ENCODE data around the gene GREM1. TPM values are rescaled to one million over a fixed set of nuclear protein-coding genes. Genes with fewer than 3 reads are reported as not detected.

GREM1 gene
- polyA plus RNA-seq, 1 of the 3 experiments (the other 2 are of a cell fraction) = 23.9 TPM

- H3K9me2 ChIP-seq = no peaks in the 10 kb centered on the region
- H3K9me3 ChIP-seq = no peaks in the 10 kb centered on the region
- no peak overlapping the region for H3K27ac ChIP-seq (ENCODE audit: low read depth in 2 of 2, low read length in 1 of 2)
- CTCF ChIA-PET = interaction anchor here (1.1 to 1.5 kb wide), 4 partner anchors 13 to 25 kb away, joined by 3 to 8 read pairs (median 6); no protein-coding TSS in a partner anchor
- H2AFZ ChIP-seq (ENCODE audit: low read depth) = no peak overlapping the region
- no peaks in the 10 kb centered on the region for H3F3A ChIP-seq (replicated peaks; ENCODE audit: insufficient read depth)
- H3K4me1 ChIP-seq (ENCODE audit: control insufficient read depth in 1 of 2, insufficient read depth in 2 of 2, low read depth in 1 of 2, low read length in 1 of 2) = peaks cover 0 to 1% of the 10 kb centered on the region in 2 experiments; a peak in 1 of 4 replicates
- H3K4me3 ChIP-seq (ENCODE audit: low read depth in 2 of 2, low read length in 1 of 2) = no peak overlapping the region
- 49% methylated on average over 6 of the region's 6 CpGs for WGBS (ENCODE audit: low lambda C conversion rate)
- TF ChIP-seq RFX5 (IDR thresholded peaks at IDR 0.05; ENCODE audit: low read length) (no peak), MAX (IDR thresholded peaks at IDR 0.05; ENCODE audit: low read depth) (no peak), TEAD4 (IDR thresholded peaks at IDR 0.05; ENCODE audit: borderline replicate concordance, insufficient read depth) (no peak), NRF1 (IDR thresholded peaks at IDR 0.05; ENCODE audit: low read depth, low read length) (no peak), EZH2phosphoT487 (IDR thresholded peaks at IDR 0.05; ENCODE audit: borderline replicate concordance, low read depth) (no peak)
- no peak for DNase-seq
- H3K27me3 ChIP-seq (ENCODE audit: insufficient read depth) = no peaks in the 10 kb centered on the region
- H3K79me2 ChIP-seq (ENCODE audit: insufficient read depth) = no peaks in the 10 kb centered on the region
- no peak overlapping the region for H3K4me2 ChIP-seq
- no peaks in the 10 kb centered on the region for H4K20me1 ChIP-seq (ENCODE audit: insufficient read depth)
- no peak overlapping the region for H3K9ac ChIP-seq
- POLR2A ChIA-PET = no interaction called here
- no peaks in the 10 kb centered on the region for H3K36me3 ChIP-seq (replicated peaks in 1 of 2; ENCODE audit: control insufficient read depth in 1 of 2, insufficient read depth in 2 of 2, low read length in 1 of 2)
These were observed 42.3 kb upstream of the GREM1 start for GRCh38 chr15:32675466-32675865.

DNA sequence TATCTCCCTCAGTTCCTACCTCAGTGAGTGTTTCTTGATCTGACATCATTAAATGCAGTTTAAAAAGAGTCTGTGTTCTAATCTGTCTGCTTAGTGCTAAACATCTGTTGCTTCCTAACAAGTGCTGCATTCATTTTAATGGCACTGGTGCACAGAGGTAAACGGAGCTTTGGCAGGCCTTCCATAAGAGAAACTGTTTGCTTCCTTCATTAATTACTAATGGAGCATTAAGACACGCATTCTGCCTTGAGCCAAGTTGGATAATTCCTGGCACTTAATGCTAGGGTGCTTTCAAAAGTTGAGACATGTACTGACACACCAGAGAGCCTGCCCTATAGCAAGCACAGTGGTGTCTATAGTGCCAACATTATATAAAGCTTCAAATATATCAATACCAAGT lies 41.6 kb upstream of the GREM1 start:
- 72% methylated on average over 2 of the region's 2 CpGs for WGBS (ENCODE audit: low lambda C conversion rate)
- Histone ChIP-seq H3K79me2 (ENCODE audit: insufficient read depth) (no peaks in the 10 kb centered on the region), H3K36me3 (replicated peaks in 1 of 2; ENCODE audit: control insufficient read depth in 1 of 2, insufficient read depth in 2 of 2, low read length in 1 of 2) (no peaks in the 10 kb centered on the region), H3K9me2 (no peaks in the 10 kb centered on the region), H3K27me3 (ENCODE audit: insufficient read depth) (no peaks in the 10 kb centered on the region), H2AFZ (ENCODE audit: low read depth) (no peak overlapping the region), H3K4me1 (ENCODE audit: control insufficient read depth in 1 of 2, insufficient read depth in 2 of 2, low read depth in 1 of 2, low read length in 1 of 2) (no peaks in the 10 kb centered on the region), H3K4me3 (ENCODE audit: low read depth in 2 of 2, low read length in 1 of 2) (no peak overlapping the region), H3K4me2 (no peak overlapping the region), H3K9me3 (no peaks in the 10 kb centered on the region), H3K27ac (ENCODE audit: low read depth in 2 of 2, low read length in 1 of 2) (no peak overlapping the region), H4K20me1 (ENCODE audit: insufficient read depth) (no peaks in the 10 kb centered on the region), H3K9ac (no peak overlapping the region), H3F3A (replicated peaks; ENCODE audit: insufficient read depth) (no peaks in the 10 kb centered on the region)
- TF ChIP-seq GATA2 (CRISPR knock-in tag; IDR thresholded peaks at IDR 0.05) (no peak), PBX3 (IDR thresholded peaks at IDR 0.05) (no peak)
- ChIA-PET POLR2A (no interaction called here), CTCF (interaction anchor here (0.8 to 1.4 kb wide), 3 partner anchors 14 to 24 kb away, joined by 3 to 7 read pairs (median 4); no protein-coding TSS in a partner anchor)
- no peak for DNase-seq

DNA sequence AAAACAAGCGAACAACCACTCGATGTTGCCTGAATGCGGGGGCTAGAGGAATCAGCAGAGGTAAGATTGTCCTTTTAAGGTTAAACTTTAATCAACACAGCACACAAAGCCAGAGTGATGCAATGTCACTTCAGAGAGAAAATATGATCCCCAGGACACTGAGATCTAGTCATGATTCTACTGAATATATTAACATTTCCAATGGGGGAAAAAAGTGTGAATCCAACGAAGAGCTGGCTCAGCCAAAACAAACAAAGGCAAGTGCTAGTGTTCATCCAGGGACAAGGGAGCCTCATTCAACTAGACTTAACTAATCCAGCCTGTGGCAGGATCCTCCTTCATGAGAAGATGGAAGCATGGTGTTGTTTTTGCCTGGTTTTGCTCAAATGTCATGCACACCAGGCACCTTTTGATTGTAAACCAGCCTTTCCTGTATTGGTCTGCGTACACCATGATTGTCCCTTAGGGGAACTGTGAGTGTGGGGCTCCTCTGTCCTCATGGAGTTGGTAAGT lies 40.5 kb upstream of the GREM1 start:
- DNase-seq = no peak
- H3F3A ChIP-seq (replicated peaks; ENCODE audit: insufficient read depth) = peaks cover 6% of the 10 kb centered on the region
- no peaks in the 10 kb centered on the region for H3K27me3 ChIP-seq (ENCODE audit: insufficient read depth)
- H2AFZ ChIP-seq (ENCODE audit: low read depth) = no peak overlapping the region
- no peaks in the 10 kb centered on the region for H3K79me2 ChIP-seq (ENCODE audit: insufficient read depth)
- no peaks in the 10 kb centered on the region for H4K20me1 ChIP-seq (ENCODE audit: insufficient read depth)
- H3K4me3 ChIP-seq (ENCODE audit: low read depth in 2 of 2, low read length in 1 of 2) = no peak overlapping the region
- no peak overlapping the region for H3K9ac ChIP-seq
- no peak overlapping the region for H3K4me2 ChIP-seq
- H3K9me2 ChIP-seq = no peaks in the 10 kb centered on the region
- WGBS (ENCODE audit: low lambda C conversion rate) = 79% methylated on average over 5 of the region's 5 CpGs
- no peaks in the 10 kb centered on the region for H3K36me3 ChIP-seq (replicated peaks in 1 of 2; ENCODE audit: control insufficient read depth in 1 of 2, insufficient read depth in 2 of 2, low read length in 1 of 2)
- POLR2A ChIA-PET = no interaction called here
- TF ChIP-seq, protein P1, sequence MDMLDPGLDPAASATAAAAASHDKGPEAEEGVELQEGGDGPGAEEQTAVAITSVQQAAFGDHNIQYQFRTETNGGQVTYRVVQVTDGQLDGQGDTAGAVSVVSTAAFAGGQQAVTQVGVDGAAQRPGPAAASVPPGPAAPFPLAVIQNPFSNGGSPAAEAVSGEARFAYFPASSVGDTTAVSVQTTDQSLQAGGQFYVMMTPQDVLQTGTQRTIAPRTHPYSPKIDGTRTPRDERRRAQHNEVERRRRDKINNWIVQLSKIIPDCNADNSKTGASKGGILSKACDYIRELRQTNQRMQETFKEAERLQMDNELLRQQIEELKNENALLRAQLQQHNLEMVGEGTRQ (IDR thresholded peaks at IDR 0.05; ENCODE audit: borderline replicate concordance, low read depth, low read length) = no peak
- H3K4me1 ChIP-seq (ENCODE audit: control insufficient read depth in 1 of 2, insufficient read depth in 2 of 2, low read depth in 1 of 2, low read length in 1 of 2) = 0 out of 4 replicates have a peak, but pooled peaks cover 0 to 7% of the 10 kb centered on the region in 2 experiments
- no peak overlapping the region for H3K27ac ChIP-seq (ENCODE audit: low read depth in 2 of 2, low read length in 1 of 2)
- no peaks in the 10 kb centered on the region for H3K9me3 ChIP-seq
- CTCF ChIA-PET = interaction anchor here (0.9 to 1.4 kb wide), 4 partner anchors 9 to 15 kb away, joined by 3 to 7 read pairs (median 4); no protein-coding TSS in a partner anchor

Measured in SK-N-SH (cell line).